ENCODE results near the gene GRM7.

Gene GRM7

DNA sequence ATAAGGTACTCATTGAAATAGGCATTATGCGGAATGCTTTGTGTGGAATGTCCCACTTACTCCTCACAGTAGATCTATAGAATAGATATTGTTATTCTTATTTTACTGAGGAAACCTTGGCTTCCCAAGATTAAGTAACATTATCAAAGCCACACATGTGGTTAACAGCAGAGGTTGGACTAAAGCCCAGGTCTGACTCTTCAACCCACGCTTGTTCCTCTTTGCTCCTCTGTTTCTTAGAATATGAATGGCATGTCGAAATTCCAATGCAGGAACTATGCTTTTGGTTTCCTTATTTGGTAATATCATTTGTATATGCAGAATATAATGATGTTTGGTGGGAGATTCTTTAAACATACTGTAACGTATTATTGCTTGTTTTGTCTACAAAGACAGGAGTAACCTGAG lies 821.9 kb downstream of the GRM7 start:
- H2AFZ ChIP-seq (ENCODE audit: low read depth, low read length), result no peak overlapping the region
- H3K9me3 ChIP-seq (ENCODE audit: low read length), result no peaks in the 10 kb centered on the region
- H3K4me3 ChIP-seq (ENCODE audit: low read length), result no peak overlapping the region
- H3K36me3 ChIP-seq (ENCODE audit: insufficient read depth, low read length), result no peaks in the 10 kb centered on the region
- H3K27me3 ChIP-seq (ENCODE audit: insufficient read depth, low read length), result no peaks in the 10 kb centered on the region
- H3K4me1 ChIP-seq (ENCODE audit: insufficient read depth, low read length), result no peaks in the 10 kb centered on the region

DNA sequence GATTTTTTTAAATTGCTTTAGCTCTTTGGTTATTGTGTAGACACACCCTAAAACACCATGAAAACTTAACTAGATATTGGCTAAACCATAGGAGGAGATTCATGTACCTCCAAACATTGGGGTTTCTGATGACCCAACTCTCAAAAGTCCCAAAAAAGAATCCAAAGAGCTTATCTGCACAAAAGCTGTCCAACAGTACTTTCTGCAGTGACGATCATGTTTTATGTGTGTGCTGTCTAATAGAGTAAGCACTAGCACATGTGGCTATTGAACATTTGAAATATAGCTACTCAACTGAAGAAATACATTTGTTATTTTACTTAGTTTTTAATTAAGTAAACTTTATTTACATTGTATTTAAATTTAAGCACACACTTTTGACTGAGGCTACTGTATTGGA lies 822.5 kb downstream of the GRM7 start:
- H3K4me3 ChIP-seq (ENCODE audit: low read length), result no peak overlapping the region
- no peaks in the 10 kb centered on the region for H3K27me3 ChIP-seq (ENCODE audit: insufficient read depth, low read length)
- no peaks in the 10 kb centered on the region for H3K9me3 ChIP-seq (ENCODE audit: low read length)
- no peaks in the 10 kb centered on the region for H3K36me3 ChIP-seq (ENCODE audit: insufficient read depth, low read length)
- H2AFZ ChIP-seq (ENCODE audit: low read depth, low read length), result no peak overlapping the region
- no peaks in the 10 kb centered on the region for H3K4me1 ChIP-seq (ENCODE audit: insufficient read depth, low read length)

DNA sequence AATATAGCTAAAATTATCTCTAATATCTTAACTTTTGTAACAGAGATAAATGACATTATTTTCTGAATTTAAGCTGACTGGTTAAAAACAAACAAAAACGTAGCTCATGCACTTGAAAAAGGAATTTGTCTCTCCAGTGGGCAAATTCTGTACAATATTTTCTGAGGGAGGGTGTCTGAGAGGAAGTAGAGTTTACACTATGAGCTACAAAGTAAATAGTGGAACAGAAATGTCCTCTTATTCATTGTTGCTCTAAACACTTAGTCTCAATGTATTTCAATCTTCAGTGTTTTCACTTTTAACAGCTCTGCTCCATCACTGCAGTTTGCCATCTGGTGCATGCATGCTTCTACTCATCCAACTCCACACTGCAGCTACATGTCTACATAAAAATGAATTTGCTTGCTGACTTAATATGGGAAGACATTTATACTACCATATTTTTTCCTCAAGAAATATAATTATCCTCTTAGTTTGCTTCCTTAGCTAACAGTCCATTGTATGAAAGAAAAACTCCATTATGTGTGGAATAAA lies 823.3 kb downstream of the GRM7 start:
- Histone ChIP-seq H3K4me1 (ENCODE audit: insufficient read depth, low read length) (no peaks in the 10 kb centered on the region), H3K36me3 (ENCODE audit: insufficient read depth, low read length) (no peaks in the 10 kb centered on the region), H2AFZ (ENCODE audit: low read depth, low read length) (no peak overlapping the region), H3K9me3 (ENCODE audit: low read length) (no peaks in the 10 kb centered on the region), H3K4me3 (ENCODE audit: low read length) (no peak overlapping the region), H3K27me3 (ENCODE audit: insufficient read depth, low read length) (no peaks in the 10 kb centered on the region)

DNA sequence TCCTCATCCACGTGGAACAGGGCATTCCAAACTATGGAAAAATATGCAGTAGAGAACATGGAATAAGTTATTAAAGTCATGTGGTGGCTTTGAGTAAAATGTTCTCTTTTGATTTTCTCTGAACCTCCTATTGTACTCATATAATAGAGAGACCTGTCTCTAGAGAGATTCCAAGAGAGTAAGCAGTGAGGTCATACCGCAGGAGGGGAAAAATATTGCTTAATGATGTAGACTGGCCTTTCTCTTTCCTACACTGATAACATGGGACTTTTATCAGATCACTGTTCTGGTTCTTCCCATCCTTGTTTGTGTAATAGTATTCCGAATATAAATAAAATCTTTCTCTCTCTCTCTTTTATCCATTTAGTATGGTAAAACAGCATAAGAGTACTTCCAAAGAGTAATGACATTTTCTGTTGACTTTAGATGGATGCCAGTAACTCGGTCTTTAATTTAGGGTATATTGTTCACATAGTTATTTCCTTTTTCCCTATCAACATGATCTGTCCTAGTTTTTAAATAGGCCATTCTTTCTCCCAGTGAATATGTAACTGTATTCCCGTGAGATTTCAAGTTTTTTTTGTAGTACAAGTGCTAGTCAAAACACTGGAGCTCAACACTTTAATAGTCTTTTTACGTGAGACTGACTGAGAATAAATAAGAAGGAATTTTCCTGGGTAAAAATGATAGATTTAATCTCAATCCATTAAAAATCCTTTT lies 826.7 kb downstream of the GRM7 start:
- Histone ChIP-seq H3K4me1 (ENCODE audit: insufficient read depth, low read length) (no peaks in the 10 kb centered on the region), H3K27me3 (ENCODE audit: insufficient read depth, low read length) (no peaks in the 10 kb centered on the region), H3K9me3 (ENCODE audit: low read length) (no peaks in the 10 kb centered on the region), H3K4me3 (ENCODE audit: low read length) (no peak overlapping the region), H3K36me3 (ENCODE audit: insufficient read depth, low read length) (no peaks in the 10 kb centered on the region), H2AFZ (ENCODE audit: low read depth, low read length) (no peak overlapping the region)

DNA sequence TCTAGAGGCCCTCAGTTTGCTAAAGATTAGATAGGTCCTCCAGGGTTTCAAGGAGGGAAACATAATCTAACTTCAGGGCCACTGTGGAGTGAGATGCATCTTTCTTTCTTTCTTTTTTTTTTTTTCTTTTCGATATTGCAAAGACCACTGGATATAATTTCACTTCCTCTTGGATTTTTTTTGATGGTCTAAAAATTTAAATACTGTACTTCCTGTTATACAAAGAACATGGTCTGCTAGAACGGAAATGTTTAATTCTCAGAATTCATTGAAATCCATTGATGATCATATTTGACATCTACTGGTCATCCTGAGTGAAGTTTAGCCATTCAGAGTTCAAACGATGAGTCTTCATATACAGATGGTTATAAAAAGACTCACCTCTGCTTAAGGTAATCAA lies 832.0 kb downstream of the GRM7 start:
- Histone ChIP-seq H3K9me3 (ENCODE audit: low read length) (no peaks in the 10 kb centered on the region), H3K4me3 (ENCODE audit: low read length) (no peak overlapping the region), H3K27me3 (ENCODE audit: insufficient read depth, low read length) (no peaks in the 10 kb centered on the region), H3K4me1 (ENCODE audit: insufficient read depth, low read length) (peaks cover 3% of the 10 kb centered on the region), H2AFZ (ENCODE audit: low read depth, low read length) (no peak overlapping the region), H3K36me3 (ENCODE audit: insufficient read depth, low read length) (no peaks in the 10 kb centered on the region)

DNA sequence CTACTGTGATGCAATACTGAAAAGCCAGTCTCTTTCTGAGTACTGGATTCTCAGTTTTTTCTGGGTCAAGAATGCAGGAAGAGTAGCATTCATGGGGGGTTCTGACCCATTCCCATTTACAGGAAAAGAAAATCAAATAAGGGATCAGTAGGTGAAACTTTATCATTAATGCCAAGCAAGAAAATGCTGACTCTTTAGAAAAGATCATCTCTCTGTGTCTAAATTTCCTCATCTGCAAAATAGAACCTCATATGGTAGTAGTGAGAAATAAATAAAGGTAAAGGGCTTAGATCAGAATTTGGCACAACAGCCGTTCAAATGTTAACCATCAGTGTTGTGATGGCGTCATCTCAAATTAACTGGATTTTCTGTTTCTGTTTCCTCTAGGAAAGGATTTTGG lies 833.1 kb downstream of the GRM7 start:
- Histone ChIP-seq H3K4me1 (ENCODE audit: insufficient read depth, low read length) (peaks cover 3% of the 10 kb centered on the region), H2AFZ (ENCODE audit: low read depth, low read length) (no peak overlapping the region), H3K9me3 (ENCODE audit: low read length) (no peaks in the 10 kb centered on the region), H3K27me3 (ENCODE audit: insufficient read depth, low read length) (no peaks in the 10 kb centered on the region), H3K4me3 (ENCODE audit: low read length) (no peak overlapping the region), H3K36me3 (ENCODE audit: insufficient read depth, low read length) (no peaks in the 10 kb centered on the region)

DNA sequence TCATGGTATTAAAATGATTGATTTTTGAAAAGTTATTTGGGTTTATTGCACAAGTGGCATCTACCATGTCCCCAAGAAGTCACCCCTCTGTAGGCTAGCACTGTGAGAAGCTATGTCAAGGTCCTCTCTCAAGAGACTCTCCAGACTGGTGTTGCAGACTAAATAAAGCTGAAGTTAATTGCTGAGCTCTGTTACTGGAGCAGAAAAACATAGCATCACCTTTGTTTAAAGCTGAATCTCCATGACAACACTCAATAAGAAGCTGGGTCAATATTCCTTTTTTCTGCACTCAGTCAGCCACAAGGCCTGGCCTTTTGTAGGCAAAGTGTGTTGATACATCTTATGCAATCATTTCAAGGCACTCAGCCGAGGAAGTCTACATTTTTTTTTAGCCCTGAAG lies 834.1 kb downstream of the GRM7 start:
- Histone ChIP-seq H3K36me3 (ENCODE audit: insufficient read depth, low read length) (no peaks in the 10 kb centered on the region), H3K27me3 (ENCODE audit: insufficient read depth, low read length) (no peaks in the 10 kb centered on the region), H2AFZ (ENCODE audit: low read depth, low read length) (no peak overlapping the region), H3K9me3 (ENCODE audit: low read length) (no peaks in the 10 kb centered on the region), H3K4me3 (ENCODE audit: low read length) (no peak overlapping the region), H3K4me1 (ENCODE audit: insufficient read depth, low read length) (peaks cover 3% of the 10 kb centered on the region)

DNA sequence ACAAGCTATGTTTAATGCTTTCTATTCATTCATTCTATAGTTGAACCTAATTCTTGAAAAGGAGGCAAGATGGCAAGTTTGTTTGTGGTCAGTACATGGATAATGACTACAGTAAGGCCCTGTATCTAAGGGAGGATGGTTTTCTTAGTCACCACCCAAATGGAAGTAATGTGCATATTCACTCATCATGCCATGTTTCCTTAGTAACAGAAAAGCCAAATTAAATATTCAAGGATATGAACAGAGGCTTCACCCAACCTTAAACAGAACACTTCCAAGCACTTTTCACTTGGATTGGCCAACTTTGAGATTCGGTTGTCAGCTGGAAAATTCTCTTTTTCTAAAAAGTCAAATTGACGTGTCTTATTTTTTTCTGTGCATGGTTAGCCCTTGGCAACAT lies 835.4 kb downstream of the GRM7 start:
- no peaks in the 10 kb centered on the region for H3K27me3 ChIP-seq (ENCODE audit: insufficient read depth, low read length)
- H3K36me3 ChIP-seq (ENCODE audit: insufficient read depth, low read length), result no peaks in the 10 kb centered on the region
- H3K9me3 ChIP-seq (ENCODE audit: low read length), result no peaks in the 10 kb centered on the region
- H3K4me1 ChIP-seq (ENCODE audit: insufficient read depth, low read length), result peaks cover 3% of the 10 kb centered on the region
- H3K4me3 ChIP-seq (ENCODE audit: low read length), result no peak overlapping the region
- H2AFZ ChIP-seq (ENCODE audit: low read depth, low read length), result no peak overlapping the region

DNA sequence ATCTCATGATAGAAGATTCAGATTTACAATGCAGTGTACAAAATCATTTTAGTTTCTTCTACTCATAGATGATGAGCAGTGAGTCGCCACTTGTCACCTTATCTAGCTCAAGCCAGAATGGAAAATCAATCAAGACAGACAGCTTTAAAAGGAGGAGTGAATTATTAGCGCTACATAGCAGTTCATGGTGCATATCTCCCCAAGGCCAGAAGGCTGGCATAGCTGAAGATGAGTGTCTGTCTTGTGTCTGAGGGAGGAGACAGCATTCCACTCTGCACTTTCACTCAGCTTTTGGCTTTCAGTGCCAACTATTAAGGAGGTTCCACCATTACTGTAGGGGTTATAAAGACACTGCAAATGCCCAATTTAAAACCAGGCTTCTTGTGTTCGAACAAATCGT lies 836.6 kb downstream of the GRM7 start:
- H3K4me1 ChIP-seq (ENCODE audit: insufficient read depth, low read length), result peaks cover 3% of the 10 kb centered on the region
- H3K4me3 ChIP-seq (ENCODE audit: low read length), result no peak overlapping the region
- no peaks in the 10 kb centered on the region for H3K36me3 ChIP-seq (ENCODE audit: insufficient read depth, low read length)
- no peaks in the 10 kb centered on the region for H3K9me3 ChIP-seq (ENCODE audit: low read length)
- H2AFZ ChIP-seq (ENCODE audit: low read depth, low read length), result no peak overlapping the region
- H3K27me3 ChIP-seq (ENCODE audit: insufficient read depth, low read length), result no peaks in the 10 kb centered on the region

DNA sequence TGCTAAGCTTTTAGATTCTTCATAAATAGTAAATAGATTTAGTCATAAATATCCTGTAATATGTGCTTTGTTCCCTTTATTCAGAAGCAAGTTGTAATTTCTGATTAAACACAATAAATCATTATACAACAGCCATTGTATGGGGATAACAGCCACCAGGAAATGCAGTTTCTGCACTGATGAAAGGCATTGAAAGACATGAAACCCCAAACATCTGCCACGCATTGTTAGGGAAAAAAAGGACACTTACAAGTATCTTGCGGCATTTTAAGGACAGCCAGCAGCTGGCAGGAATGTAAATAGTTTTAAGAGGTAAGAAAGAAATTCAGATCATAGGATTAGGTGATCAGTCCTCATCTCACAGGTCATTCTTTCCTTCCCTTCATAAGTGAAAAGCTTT lies 839.6 kb downstream of the GRM7 start:
- Histone ChIP-seq H3K36me3 (ENCODE audit: insufficient read depth, low read length) (no peaks in the 10 kb centered on the region), H2AFZ (ENCODE audit: low read depth, low read length) (no peak overlapping the region), H3K4me1 (ENCODE audit: insufficient read depth, low read length) (peaks cover 3% of the 10 kb centered on the region), H3K4me3 (ENCODE audit: low read length) (no peak overlapping the region), H3K27me3 (ENCODE audit: insufficient read depth, low read length) (no peaks in the 10 kb centered on the region), H3K9me3 (ENCODE audit: low read length) (no peaks in the 10 kb centered on the region)

DNA sequence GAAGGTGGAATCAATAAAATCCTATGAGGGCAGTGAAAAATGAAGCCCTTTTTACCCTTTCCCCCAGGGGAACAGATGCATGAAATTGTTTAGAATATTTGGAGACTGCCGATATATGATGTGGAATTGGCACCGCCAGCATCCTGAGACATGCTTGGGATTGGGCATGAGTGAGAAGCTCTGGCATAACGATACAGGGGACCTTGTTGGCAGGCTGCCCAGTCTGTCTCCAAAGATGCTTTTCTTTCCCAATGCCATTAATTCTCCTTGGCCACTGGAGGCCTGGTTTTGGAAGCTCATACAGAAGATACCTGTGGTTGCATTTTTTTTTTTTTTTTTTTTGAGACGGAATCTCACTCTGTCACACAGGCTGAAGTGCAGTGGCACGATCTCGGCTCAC lies 840.1 kb downstream of the GRM7 start:
- no peaks in the 10 kb centered on the region for H3K36me3 ChIP-seq (ENCODE audit: insufficient read depth, low read length)
- peaks cover 3% of the 10 kb centered on the region for H3K4me1 ChIP-seq (ENCODE audit: insufficient read depth, low read length)
- H2AFZ ChIP-seq (ENCODE audit: low read depth, low read length), result no peak overlapping the region
- H3K9me3 ChIP-seq (ENCODE audit: low read length), result no peaks in the 10 kb centered on the region
- H3K4me3 ChIP-seq (ENCODE audit: low read length), result no peak overlapping the region
- H3K27me3 ChIP-seq (ENCODE audit: insufficient read depth, low read length), result no peaks in the 10 kb centered on the region

DNA sequence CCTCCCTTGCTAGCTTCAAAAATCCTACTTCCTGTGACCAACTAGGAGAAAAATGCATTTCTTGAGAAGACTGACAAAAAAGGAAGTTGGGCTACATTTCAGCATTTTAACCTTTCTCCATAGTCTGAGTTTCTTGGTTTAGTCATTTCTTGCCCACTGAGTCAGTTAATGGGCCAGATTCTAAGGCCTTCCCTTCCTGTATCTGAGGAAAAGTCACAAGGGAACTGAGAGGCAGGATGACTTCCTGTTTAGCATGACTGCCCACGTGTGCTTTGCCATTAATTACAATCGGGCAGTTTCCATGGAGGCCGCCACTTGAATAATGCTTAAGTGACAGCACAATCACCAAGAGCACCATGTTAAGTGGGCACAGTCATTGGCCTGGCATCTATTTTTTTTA lies 846.3 kb downstream of the GRM7 start:
- Histone ChIP-seq H2AFZ (ENCODE audit: low read depth, low read length) (no peak overlapping the region), H3K4me1 (ENCODE audit: insufficient read depth, low read length) (no peaks in the 10 kb centered on the region), H3K36me3 (ENCODE audit: insufficient read depth, low read length) (no peaks in the 10 kb centered on the region), H3K27me3 (ENCODE audit: insufficient read depth, low read length) (no peaks in the 10 kb centered on the region), H3K9me3 (ENCODE audit: low read length) (no peaks in the 10 kb centered on the region), H3K4me3 (ENCODE audit: low read length) (no peak overlapping the region)

DNA sequence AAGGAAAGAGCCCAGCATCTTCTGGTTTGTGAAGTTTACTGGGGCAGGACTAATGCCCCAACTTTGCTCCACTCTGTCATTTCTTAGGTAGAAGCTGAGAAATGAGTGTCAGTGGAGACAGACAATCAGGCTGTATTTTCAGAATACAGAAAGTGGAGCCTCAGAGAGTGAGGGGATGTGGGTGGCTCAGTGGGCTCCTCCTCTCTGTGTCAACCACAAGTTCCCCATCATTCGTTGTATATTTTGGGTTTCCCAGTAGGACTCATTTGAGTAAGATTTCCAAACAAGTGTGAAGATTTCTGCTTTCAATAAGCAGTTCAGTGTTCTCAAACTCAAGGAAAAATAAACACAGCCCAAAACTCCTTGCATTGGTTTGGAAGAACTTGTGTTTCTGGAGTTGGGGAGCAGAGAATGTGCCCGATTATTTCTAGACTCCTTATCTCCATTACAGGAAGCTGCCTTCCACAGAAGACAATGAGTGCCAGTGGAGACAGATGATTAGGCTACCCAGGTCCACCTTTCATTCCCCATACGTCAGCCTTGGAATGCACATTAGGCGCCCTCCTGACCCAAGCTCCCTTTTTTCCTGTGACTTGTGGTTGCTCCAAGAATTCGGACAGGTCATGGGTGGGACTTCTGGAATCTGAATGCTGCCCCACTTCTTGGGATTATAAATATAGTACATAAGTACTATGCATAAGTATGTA lies 848.6 kb downstream of the GRM7 start:
- Histone ChIP-seq H2AFZ (ENCODE audit: low read depth, low read length) (no peak overlapping the region), H3K27me3 (ENCODE audit: insufficient read depth, low read length) (no peaks in the 10 kb centered on the region), H3K36me3 (ENCODE audit: insufficient read depth, low read length) (no peaks in the 10 kb centered on the region), H3K9me3 (ENCODE audit: low read length) (no peaks in the 10 kb centered on the region), H3K4me1 (ENCODE audit: insufficient read depth, low read length) (no peaks in the 10 kb centered on the region), H3K4me3 (ENCODE audit: low read length) (no peak overlapping the region)
